GM12878 (cell line): ENCODE results near the gene AKAP1. TPM values are rescaled to one million over a fixed set of nuclear protein-coding genes. Genes with fewer than 3 reads are reported as not detected.

Experiments
- ATAC-seq: fragments of 200-7000 bp; cut with Tn5 transposase; 3 replicates; pipeline ENCODE4 v1.9.1; 2020; ENCODE audit warnings: mild to moderate bottlenecking, moderate library complexity
- BruUV-seq: library from RNA; stranded (reverse); fragments of 400-500 nt; replicated peaks from 2 replicates; lab custom pipeline; 2021; lab: Mats Ljungman, UMichigan
- CTCF ChIA-PET: fragments of 300-600 bp; sonication (Branson Sonifier 250); formaldehyde crosslinking; extraction: SDS; loops from one replicate; lab custom pipeline; 2021; ENCODE audit warnings: inconsistent platforms; lab: Yijun Ruan, JAX
- POLR2A ChIA-PET: fragments of 350-600 bp; formaldehyde crosslinking; extraction: SDS; loops from one replicate; lab custom pipeline; 2021; ENCODE audit warnings: inconsistent platforms; lab: Charles Lee
- RAD21 ChIA-PET: fragments of 300-600 bp; sonication (Branson Sonifier 250); formaldehyde crosslinking; loops from one replicate; lab custom pipeline; 2023; ENCODE audit warnings: antibody characterized with exemption; ENCODE audit not compliant: unreplicated experiment; lab: Charles Lee
- SMC1A ChIA-PET: fragments of 300-600 bp; sonication (Branson Sonifier 250); formaldehyde crosslinking; loops from one replicate; lab custom pipeline; 2023; ENCODE audit not compliant: unreplicated experiment, uncharacterized antibody; lab: Charles Lee
- DNase-seq: peaks from one replicate; pipeline ENCODE4 v3.0.0-alpha.2; 2011; ENCODE audit warnings: low read depth, low spot score
- FAIRE-seq: peaks from 3 replicates; lab custom pipeline; 2011; peaks lifted over from hg19 to GRCh38; lab: Jason Lieb, UNC
- H2AFZ ChIP-seq: 2 replicates; pipeline ENCODE4 v1.6.0; 2011; ENCODE audit warnings: low read depth, low read length, control low read depth; ENCODE audit not compliant: control insufficient read depth
- H3K27ac ChIP-seq: 2 replicates; pipeline ENCODE4 v1.5.1; 2011; ENCODE audit warnings: control low read depth; ENCODE audit not compliant: control insufficient read depth, insufficient read depth
- H3K27me3 ChIP-seq, 2 experiments: replicated peaks in 1 of 2; 2 replicates each; pipeline versions ENCODE4 v1.6.0 to v1.6.1; 2011; ENCODE audit warnings: low read length in 1 of 2; ENCODE audit not compliant: control insufficient read depth in 2 of 2, insufficient read depth in 2 of 2
- H3K36me3 ChIP-seq, 2 experiments: 2 replicates each; pipeline ENCODE4 v1.5.1; 2011; ENCODE audit warnings: low read length in 1 of 2; ENCODE audit not compliant: control insufficient read depth in 2 of 2, insufficient read depth in 2 of 2
- H3K4me1 ChIP-seq: 2 replicates; pipeline ENCODE4 v1.6.1; 2011; ENCODE audit warnings: mild to moderate bottlenecking, low read length, moderate library complexity, mixed read lengths; ENCODE audit not compliant: control insufficient read depth, insufficient read depth
- H3K4me2 ChIP-seq: 2 replicates; pipeline ENCODE4 v1.6.0; 2011; ENCODE audit warnings: control low read depth; ENCODE audit not compliant: control insufficient read depth, insufficient read depth
- H3K4me3 ChIP-seq: fragments of 200-600 bp; sonication (generic); 2 replicates; pipeline ENCODE4 v1.5.1; 2016
- H3K79me2 ChIP-seq: 2 replicates; pipeline ENCODE4 v1.6.0; 2011; ENCODE audit warnings: low read length; ENCODE audit not compliant: control insufficient read depth, insufficient read depth
- H3K9ac ChIP-seq: 2 replicates; pipeline ENCODE4 v1.8.0; 2011; ENCODE audit warnings: low read length, control low read depth, mixed read lengths; ENCODE audit not compliant: control insufficient read depth, insufficient read depth
- H3K9me3 ChIP-seq: replicated peaks from 3 replicates; pipeline ENCODE4 v1.5.1; 2011; ENCODE audit warnings: mild to moderate bottlenecking, low read length; ENCODE audit not compliant: control insufficient read depth, insufficient read depth
- H4K20me1 ChIP-seq: 2 replicates; pipeline ENCODE4 v1.6.0; 2011; ENCODE audit not compliant: control insufficient read depth, insufficient read depth
- BHLHE40 ChIP-seq, 2 experiments: fragments of 450-650 bp in 1 of 2; IDR thresholded peaks; 2 replicates each; pipeline ENCODE4 v1.6.1; 2011 to 2017; ENCODE audit warnings: low read depth in 2 of 2, borderline replicate concordance in 1 of 2, improper control_type of control experiment in 1 of 2, low read length in 1 of 2, mild to moderate bottlenecking in 1 of 2
- BMI1 ChIP-seq: fragments of 450-650 bp; IDR thresholded peaks from 2 replicates; pipeline ENCODE4 v1.6.1; 2016; ENCODE audit warnings: mild to moderate bottlenecking, moderate library complexity, borderline replicate concordance
- CBFB ChIP-seq: IDR thresholded peaks from 2 replicates; pipeline ENCODE4 v1.6.1; 2016; ENCODE audit warnings: antibody characterized with exemption, low read depth
- IKZF2 ChIP-seq, 2 experiments: fragments of 450-650 bp; IDR thresholded peaks; 2 replicates each; pipeline ENCODE4 v1.6.1; 2017; ENCODE audit warnings: mild to moderate bottlenecking in 2 of 2, moderate library complexity in 2 of 2
- KDM1A ChIP-seq: fragments of 200-600 bp; sonication (generic); IDR thresholded peaks from 2 replicates; pipeline ENCODE4 v1.6.1; 2016; ENCODE audit warnings: borderline replicate concordance
- NRF1 ChIP-seq: conservative IDR thresholded peaks from 2 replicates; pipeline ENCODE4 v1.6.1; 2011; ENCODE audit warnings: mild to moderate bottlenecking, low read depth, low read length, improper control_type of control experiment
- POLR2AphosphoS5 ChIP-seq: IDR thresholded peaks from 2 replicates; pipeline ENCODE4 v1.6.1; 2011; ENCODE audit warnings: mild to moderate bottlenecking, low read length, inconsistent platforms
- STAT1 ChIP-seq: fragments of 450-650 bp; conservative IDR thresholded peaks from 2 replicates; pipeline ENCODE4 v1.6.1; 2014; ENCODE audit warnings: antibody characterized with exemption, mild to moderate bottlenecking
- STAT3 ChIP-seq: IDR thresholded peaks from 2 replicates; pipeline ENCODE4 v1.6.1; 2011; ENCODE audit warnings: low read depth, low read length, improper control_type of control experiment
- TARDBP ChIP-seq: IDR thresholded peaks from 2 replicates; pipeline ENCODE4 v1.6.1; 2016; ENCODE audit warnings: borderline replicate concordance
- TCF7 ChIP-seq: IDR thresholded peaks from 2 replicates; pipeline ENCODE4 v1.6.1; 2014; ENCODE audit warnings: antibody characterized with exemption, borderline replicate concordance
- WRNIP1 ChIP-seq: IDR thresholded peaks from 2 replicates; pipeline ENCODE4 v1.6.1; 2011; ENCODE audit warnings: low read depth, low read length, improper control_type of control experiment, borderline replicate concordance
- WGBS: methylation state at CpG from one replicate; pipeline ENCODE4 v1.1.6; 2016; ENCODE audit warnings: low lambda C conversion rate; ENCODE audit not compliant: insufficient replicate concordance, insufficient coverage; ENCODE audit errors: missing lambda C conversion rate; 5-methylcytosine and 5-hydroxymethylcytosine counted together
- in situ Hi-C: fragments of 300-500 bp; cut with MboI; formaldehyde crosslinking; loops from 9 replicates; pipeline ENCODE4 v1.14.3; 2018; ENCODE audit warnings: mixed read lengths
- intact Hi-C: fragments of 100-400 bp; cut with micrococcal nuclease; formaldehyde crosslinking; loops from one replicate; pipeline ENCODE4 v1.14.2; 2022; ENCODE audit not compliant: unreplicated experiment
- polyA plus RNA-seq, 11 experiments: library from polyadenylated mRNA; depleted of rRNA in 4 of 11; unstranded in 6 of 11; stranded (reverse) in 5 of 11; fragments of >200 nt; fragmentation: Nextera tagmentation in 4 of 11; fragmentation: Illumina TruSeq in 1 of 11; extraction: Ambion mirVana in 4 of 11; extraction: Trizol in 1 of 11; gene quantifications; 1 replicate in 1 of 11; 2 replicates in 10 of 11; pipeline versions ENCODE4 v1.2.1 to v1.2.3, GENCODE V29; 2011 to 2016; ENCODE audit warnings: inconsistent platforms in 2 of 11, missing spikeins in 2 of 11, low read depth in 1 of 11
- total RNA-seq, 4 experiments: library from RNA; depleted of rRNA in 3 of 4; stranded (reverse); fragments of >200 nt in 3 of 4; fragmentation: Illumina TruSeq in 1 of 4; extraction: Trizol in 1 of 4; gene quantifications; 2 replicates each; pipeline versions ENCODE4 v1.2.1 to v1.2.3, GENCODE V29; 2013 to 2021
- TF ChIP-seq, protein P1 (sequence below): IDR thresholded peaks from 2 replicates; pipeline ENCODE4 v1.6.1; 2012; ENCODE audit warnings: low read depth, low read length, improper control_type of control experiment
- TF ChIP-seq, protein P2 (sequence below): IDR thresholded peaks from 2 replicates; pipeline ENCODE4 v1.6.1; 2012; ENCODE audit warnings: low read length, inconsistent platforms
- TF ChIP-seq, protein P3 (sequence below): fragments of 450-650 bp; IDR thresholded peaks from 2 replicates; pipeline ENCODE4 v1.6.1; 2017; ENCODE audit warnings: borderline replicate concordance

AKAP1 gene
- total and polyA plus RNA-seq, 10 of the 15 experiments (the other 5 are each of a cell fraction or from before 2014, with no cell fraction given) = 11.9 to 50.5 (median 38.1) TPM

DNA sequence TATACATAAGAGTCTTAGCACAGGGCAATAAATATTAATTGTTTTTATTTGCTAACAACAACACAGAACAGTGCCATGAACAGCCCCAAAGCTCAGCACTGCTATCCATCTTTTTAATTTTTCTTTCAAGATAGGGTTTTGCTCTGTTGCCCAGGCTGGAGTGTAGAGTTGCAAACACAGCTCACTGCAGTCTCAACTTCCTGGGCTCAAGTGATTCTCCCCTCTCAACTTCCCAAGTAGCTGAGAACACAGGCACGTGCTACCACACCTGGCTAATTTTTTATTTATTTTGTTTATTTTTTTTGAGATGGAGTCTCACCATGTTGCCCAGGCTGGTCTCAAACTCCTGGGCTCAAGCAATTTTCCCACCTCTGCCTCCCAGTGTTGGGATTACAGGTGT, 47.6 kb upstream of the AKAP1 start:
- no peak for DNase-seq
- CTCF ChIA-PET = interaction anchor here (1.1 kb wide), 1 partner anchor 82 kb away, joined by 3 read pairs; no protein-coding TSS in a partner anchor
- Histone ChIP-seq H3K27me3 (peaks cover 0 to 4% of the 10 kb centered on the region in 2 experiments; a peak in 2 of 4 replicates), H3K4me3 (no peak overlapping the region), H3K4me2 (no peak overlapping the region), H3K4me1 (no peaks in the 10 kb centered on the region), H3K27ac (no peak overlapping the region), H2AFZ (no peak overlapping the region), H3K36me3 (no peaks in the 10 kb centered on the region), H3K9ac (no peak overlapping the region), H3K9me3 (no peaks in the 10 kb centered on the region), H3K79me2 (no peaks in the 10 kb centered on the region), H4K20me1 (no peaks in the 10 kb centered on the region)
- no peak for FAIRE-seq
- TF ChIP-seq BMI1 (no peak), KDM1A (no peak), CBFB (no peak), WRNIP1 (no peak)
- TF ChIP-seq, protein P1, sequence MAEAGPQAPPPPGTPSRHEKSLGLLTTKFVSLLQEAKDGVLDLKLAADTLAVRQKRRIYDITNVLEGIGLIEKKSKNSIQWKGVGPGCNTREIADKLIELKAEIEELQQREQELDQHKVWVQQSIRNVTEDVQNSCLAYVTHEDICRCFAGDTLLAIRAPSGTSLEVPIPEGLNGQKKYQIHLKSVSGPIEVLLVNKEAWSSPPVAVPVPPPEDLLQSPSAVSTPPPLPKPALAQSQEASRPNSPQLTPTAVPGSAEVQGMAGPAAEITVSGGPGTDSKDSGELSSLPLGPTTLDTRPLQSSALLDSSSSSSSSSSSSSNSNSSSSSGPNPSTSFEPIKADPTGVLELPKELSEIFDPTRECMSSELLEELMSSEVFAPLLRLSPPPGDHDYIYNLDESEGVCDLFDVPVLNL = no peak
- 0% methylated on average over 1 of the region's 1 CpG for WGBS
- in situ Hi-C loops (no loop called here), intact Hi-C loops (no loop called here)
- POLR2A ChIA-PET = interaction anchor here (0.6 kb wide), 1 partner anchor 807 kb away, joined by 4 read pairs; no protein-coding TSS in a partner anchor
- BruUV-seq = no TSS peak
- no peak for ATAC-seq
- SMC1A ChIA-PET = interaction anchor here (1.3 to 1.9 kb wide), 2 partner anchors 11 to 20 kb away, joined by 3 to 5 read pairs; no protein-coding TSS in a partner anchor
- RAD21 ChIA-PET = no interaction called here

GRCh38 chr17:57038486-57038885, 46.6 kb upstream of the AKAP1 start:
- Histone ChIP-seq H3K4me3 (no peak overlapping the region), H3K27me3 (peaks cover 0 to 4% of the 10 kb centered on the region in 2 experiments; a peak in 2 of 4 replicates), H3K27ac (no peak overlapping the region), H4K20me1 (no peaks in the 10 kb centered on the region), H3K4me1 (no peaks in the 10 kb centered on the region), H3K4me2 (no peak overlapping the region), H3K79me2 (no peaks in the 10 kb centered on the region), H3K9me3 (no peaks in the 10 kb centered on the region), H3K36me3 (no peaks in the 10 kb centered on the region), H3K9ac (no peak overlapping the region), H2AFZ (no peak overlapping the region)
- ChIA-PET CTCF (no interaction called here), RAD21 (no interaction called here), SMC1A (interaction anchor here (0.9 kb wide), 1 partner anchor 204 kb away, joined by 3 read pairs; no protein-coding TSS in a partner anchor), POLR2A (no interaction called here)
- FAIRE-seq (no peak), ATAC-seq (no peak), DNase-seq (no peak)
- BruUV-seq = no TSS peak
- in situ Hi-C loops = no loop called here
- WGBS = 47% methylated on average over 3 of the region's 3 CpGs
- intact Hi-C loops = no loop called here
- TF ChIP-seq, protein P2, sequence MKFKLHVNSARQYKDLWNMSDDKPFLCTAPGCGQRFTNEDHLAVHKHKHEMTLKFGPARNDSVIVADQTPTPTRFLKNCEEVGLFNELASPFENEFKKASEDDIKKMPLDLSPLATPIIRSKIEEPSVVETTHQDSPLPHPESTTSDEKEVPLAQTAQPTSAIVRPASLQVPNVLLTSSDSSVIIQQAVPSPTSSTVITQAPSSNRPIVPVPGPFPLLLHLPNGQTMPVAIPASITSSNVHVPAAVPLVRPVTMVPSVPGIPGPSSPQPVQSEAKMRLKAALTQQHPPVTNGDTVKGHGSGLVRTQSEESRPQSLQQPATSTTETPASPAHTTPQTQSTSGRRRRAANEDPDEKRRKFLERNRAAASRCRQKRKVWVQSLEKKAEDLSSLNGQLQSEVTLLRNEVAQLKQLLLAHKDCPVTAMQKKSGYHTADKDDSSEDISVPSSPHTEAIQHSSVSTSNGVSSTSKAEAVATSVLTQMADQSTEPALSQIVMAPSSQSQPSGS = no peak
- no peak for TF ChIP-seq STAT3
- TF ChIP-seq POLR2AphosphoS5 = no peak
- TF ChIP-seq BHLHE40 (IDR thresholded peaks at IDR 0.05; ENCODE audit: borderline replicate concordance in 1 of 2, low read depth in 2 of 2, low read length in 1 of 2) = no peak
- no peak for TF ChIP-seq IKZF2 (IDR thresholded peaks at IDR 0.05)
- TF ChIP-seq TCF7 = no peak
- TF ChIP-seq, protein P3, sequence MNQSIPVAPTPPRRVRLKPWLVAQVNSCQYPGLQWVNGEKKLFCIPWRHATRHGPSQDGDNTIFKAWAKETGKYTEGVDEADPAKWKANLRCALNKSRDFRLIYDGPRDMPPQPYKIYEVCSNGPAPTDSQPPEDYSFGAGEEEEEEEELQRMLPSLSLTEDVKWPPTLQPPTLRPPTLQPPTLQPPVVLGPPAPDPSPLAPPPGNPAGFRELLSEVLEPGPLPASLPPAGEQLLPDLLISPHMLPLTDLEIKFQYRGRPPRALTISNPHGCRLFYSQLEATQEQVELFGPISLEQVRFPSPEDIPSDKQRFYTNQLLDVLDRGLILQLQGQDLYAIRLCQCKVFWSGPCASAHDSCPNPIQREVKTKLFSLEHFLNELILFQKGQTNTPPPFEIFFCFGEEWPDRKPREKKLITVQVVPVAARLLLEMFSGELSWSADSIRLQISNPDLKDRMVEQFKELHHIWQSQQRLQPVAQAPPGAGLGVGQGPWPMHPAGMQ = no peak
- TF ChIP-seq STAT1 = no peak
- no peak for TF ChIP-seq NRF1
- no peak for TF ChIP-seq TARDBP
